GM19468 (cell line): ENCODE results near the gene ZBTB2.
"Not testable (repeated sequence)": the region's sequence is repeated elsewhere in the genome, so short reads cannot be mapped to it uniquely, and the experiment has no call there.

Experiments
- ATAC-seq: cut with Tn5 transposase; IDR thresholded peaks from one replicate; pipeline ENCODE4 v1.9.1; 2021; ENCODE audit warnings: mild to moderate bottlenecking, moderate library complexity, moderate number of reproducible peaks; ENCODE audit not compliant: unreplicated experiment; ENCODE audit errors: extremely low read depth

ZBTB2 gene

GRCh38 chr6:151339369-151339768, 52.0 kb downstream of the ZBTB2 start:
- no peak for ATAC-seq

GRCh38 chr6:151338651-151339200, 52.6 kb downstream of the ZBTB2 start:
- no peak for ATAC-seq

GRCh38 chr6:151335930-151336329, 55.4 kb downstream of the ZBTB2 start:
- no peak for ATAC-seq

GRCh38 chr6:151330130-151330696, 61.1 kb downstream of the ZBTB2 start:
- no peak for ATAC-seq

- ATAC-seq: no peak
Observed at GRCh38 chr6:151327101-151327500, 64.3 kb downstream of the ZBTB2 start.

GRCh38 chr6:151326116-151326825, 65.1 kb downstream of the ZBTB2 start:
- ATAC-seq: no peak

GRCh38 chr6:151325075-151326050, 66.0 kb downstream of the ZBTB2 start:
- ATAC-seq: no peak

- ATAC-seq: no peak
Observed at GRCh38 chr6:151324488-151324825, 66.9 kb downstream of the ZBTB2 start.

- no peak for ATAC-seq
Observed at GRCh38 chr6:151323791-151324487, 67.4 kb downstream of the ZBTB2 start.

- ATAC-seq: no peak
Observed at GRCh38 chr6:151322570-151322969, 68.8 kb downstream of the ZBTB2 start.

- ATAC-seq: no peak
Observed at GRCh38 chr6:151321438-151321837, 69.9 kb downstream of the ZBTB2 start.

- no peak for ATAC-seq
Observed at GRCh38 chr6:151320140-151320539, 71.2 kb downstream of the ZBTB2 start.

GRCh38 chr6:151317995-151318365, 73.4 kb downstream of the ZBTB2 start:
- ATAC-seq: no peak

- no peak for ATAC-seq
Observed at GRCh38 chr6:151317103-151317994, 74.0 kb downstream of the ZBTB2 start.

GRCh38 chr6:151315661-151316060, 75.7 kb downstream of the ZBTB2 start:
- ATAC-seq: not testable (repeated sequence)
